Activated T-cell treated with anti-CD3 and anti-CD28 coated beads, Interleukin-2, amount 50 U/mL, for 4 hours (primary cell): ENCODE data around the gene PRPF19. TPM values are rescaled to one million over a fixed set of nuclear protein-coding genes. Genes with fewer than 3 reads are reported as not detected.
A peak's percentile ranks its signal among the peaks of the same experiment; 100 is the strongest.

Experiments used
- ATAC-seq, 2 donors: fragments of 200-7000 bp; cut with Tn5 transposase; one replicate each; pipeline ENCODE4 v1.10.0; 2021
- DNase-seq: peaks from one replicate; pipeline ENCODE4 v3.0.0-alpha.2; 2020
- H3K27me3 Mint-ChIP-seq: one replicate; pipeline ENCODE4 v1.8.0; 2021; ENCODE audit warnings: low read depth, mixed read lengths
- H3K36me3 Mint-ChIP-seq: one replicate; pipeline ENCODE4 v1.8.0; 2022; ENCODE audit warnings: mixed read lengths; ENCODE audit not compliant: insufficient read depth
- H3K4me1 Mint-ChIP-seq: one replicate; pipeline ENCODE4 v1.8.0; 2021; ENCODE audit warnings: low read depth, mixed read lengths
- H3K4me3 Mint-ChIP-seq: one replicate; pipeline ENCODE4 v1.8.0; 2021; ENCODE audit warnings: mild to moderate bottlenecking, moderate library complexity, mixed read lengths
- H3K9me3 Mint-ChIP-seq: one replicate; pipeline ENCODE4 v1.8.0; 2021; ENCODE audit warnings: mixed read lengths
- total RNA-seq, 3 donors: library from RNA; stranded (reverse); gene quantifications; one replicate each; pipeline ENCODE4 v1.2.1, GENCODE V29; 2021

The PRPF19 gene
- total RNA-seq, 3 donors from 2014 or later: 297 to 335 (median 311) TPM

GRCh38 chr11:60895687-60896086 is 10.7 kb downstream of the PRPF19 start:
- H3K36me3 Mint-ChIP-seq: peaks cover 61% of the 10 kb centered on the region
- no peaks in the 10 kb centered on the region for H3K9me3 Mint-ChIP-seq
- H3K27me3 Mint-ChIP-seq: no peaks in the 10 kb centered on the region
- ATAC-seq (no peak), DNase-seq (no peak)
- no peaks in the 10 kb centered on the region for H3K4me1 Mint-ChIP-seq
- H3K4me3 Mint-ChIP-seq: no peak overlapping the region

GRCh38 chr11:60891103-60891741 is 15.2 kb downstream of the PRPF19 start:
- Mint-ChIP-seq H3K4me1 (no peaks in the 10 kb centered on the region), H3K9me3 (no peaks in the 10 kb centered on the region), H3K4me3 (no peak overlapping the region), H3K36me3 (peaks cover 40% of the 10 kb centered on the region), H3K27me3 (no peaks in the 10 kb centered on the region)
- ATAC-seq (no peak), DNase-seq (no peak)

GRCh38 chr11:60890696-60891095 is 15.7 kb downstream of the PRPF19 start:
- Mint-ChIP-seq H3K4me3 (no peak overlapping the region), H3K27me3 (no peaks in the 10 kb centered on the region), H3K9me3 (no peaks in the 10 kb centered on the region), H3K36me3 (peaks cover 39% of the 10 kb centered on the region), H3K4me1 (no peaks in the 10 kb centered on the region)
- ATAC-seq (no peak), DNase-seq (no peak)

GRCh38 chr11:60889869-60890311 is 16.5 kb downstream of the PRPF19 start:
- H3K4me3 Mint-ChIP-seq: no peak overlapping the region
- no peaks in the 10 kb centered on the region for H3K27me3 Mint-ChIP-seq
- no peaks in the 10 kb centered on the region for H3K9me3 Mint-ChIP-seq
- ATAC-seq (no peak), DNase-seq (no peak)
- H3K36me3 Mint-ChIP-seq: peaks cover 38% of the 10 kb centered on the region
- no peaks in the 10 kb centered on the region for H3K4me1 Mint-ChIP-seq

- H3K4me3 Mint-ChIP-seq: no peak overlapping the region
Measured at GRCh38 chr11:60887556-60887955, 18.8 kb downstream of the PRPF19 start.

GRCh38 chr11:60880643-60881282 is 25.6 kb downstream of the PRPF19 start:
- no peak for ATAC-seq
- Mint-ChIP-seq H3K27me3 (no peaks in the 10 kb centered on the region), H3K4me1 (no peaks in the 10 kb centered on the region), H3K36me3 (peaks cover 47% of the 10 kb centered on the region), H3K4me3 (no peak overlapping the region), H3K9me3 (no peaks in the 10 kb centered on the region)
- DNase-seq: no peak

More at GRCh38 chr11:60887556-60887955, 18.8 kb downstream of the PRPF19 start:
- ATAC-seq: peak; percentile 67 to 86
- no peaks in the 10 kb centered on the region for H3K9me3 Mint-ChIP-seq
- H3K27me3 Mint-ChIP-seq: no peaks in the 10 kb centered on the region
- DNase-seq: no peak
- no peaks in the 10 kb centered on the region for H3K4me1 Mint-ChIP-seq
- peaks cover 45% of the 10 kb centered on the region for H3K36me3 Mint-ChIP-seq

GRCh38 chr11:60879971-60880588 is 26.3 kb downstream of the PRPF19 start:
- no peaks in the 10 kb centered on the region for H3K4me1 Mint-ChIP-seq
- no peak for DNase-seq
- H3K36me3 Mint-ChIP-seq: peaks cover 41% of the 10 kb centered on the region
- H3K27me3 Mint-ChIP-seq: no peaks in the 10 kb centered on the region
- no peak for ATAC-seq
- no peak overlapping the region for H3K4me3 Mint-ChIP-seq
- no peaks in the 10 kb centered on the region for H3K9me3 Mint-ChIP-seq

- Mint-ChIP-seq H3K4me3 (no peak overlapping the region), H3K36me3 (peaks cover 39% of the 10 kb centered on the region)
- DNase-seq: no peak
Measured at GRCh38 chr11:60879104-60879503, 27.3 kb downstream of the PRPF19 start.

GRCh38 chr11:60878245-60879101 is 27.9 kb downstream of the PRPF19 start:
- no peak overlapping the region for H3K4me3 Mint-ChIP-seq
- H3K27me3 Mint-ChIP-seq: no peaks in the 10 kb centered on the region
- no peaks in the 10 kb centered on the region for H3K9me3 Mint-ChIP-seq
- no peak for ATAC-seq
- no peak for DNase-seq
- peaks cover under 1% of the 10 kb centered on the region for H3K4me1 Mint-ChIP-seq
- H3K36me3 Mint-ChIP-seq: peaks cover 34% of the 10 kb centered on the region

More at GRCh38 chr11:60879104-60879503, 27.3 kb downstream of the PRPF19 start:
- no peaks in the 10 kb centered on the region for H3K9me3 Mint-ChIP-seq
- ATAC-seq: no peak
- no peaks in the 10 kb centered on the region for H3K27me3 Mint-ChIP-seq
- H3K4me1 Mint-ChIP-seq: no peaks in the 10 kb centered on the region

GRCh38 chr11:60876168-60876485 is 30.3 kb downstream of the PRPF19 start:
- no peaks in the 10 kb centered on the region for H3K27me3 Mint-ChIP-seq
- no peak for DNase-seq

GRCh38 chr11:60875366-60876167 is 30.8 kb downstream of the PRPF19 start:
- no peaks in the 10 kb centered on the region for H3K27me3 Mint-ChIP-seq
- no peak for ATAC-seq
- H3K4me3 Mint-ChIP-seq: no peak overlapping the region
- H3K4me1 Mint-ChIP-seq: peaks cover 13% of the 10 kb centered on the region
- H3K36me3 Mint-ChIP-seq: peaks cover 16% of the 10 kb centered on the region
- DNase-seq: no peak
- no peaks in the 10 kb centered on the region for H3K9me3 Mint-ChIP-seq

More at GRCh38 chr11:60876168-60876485, 30.3 kb downstream of the PRPF19 start:
- H3K9me3 Mint-ChIP-seq: no peaks in the 10 kb centered on the region
- H3K4me3 Mint-ChIP-seq: no peak overlapping the region
- peaks cover 11% of the 10 kb centered on the region for H3K4me1 Mint-ChIP-seq
- ATAC-seq: no peak
- peaks cover 20% of the 10 kb centered on the region for H3K36me3 Mint-ChIP-seq

- no peak for ATAC-seq
- Mint-ChIP-seq H3K27me3 (no peaks in the 10 kb centered on the region), H3K4me3 (no peak overlapping the region), H3K36me3 (peaks cover 12% of the 10 kb centered on the region), H3K9me3 (no peaks in the 10 kb centered on the region), H3K4me1 (peaks cover 13% of the 10 kb centered on the region)
- no peak for DNase-seq
Measured at GRCh38 chr11:60874421-60875365, 31.7 kb downstream of the PRPF19 start.

- peaks cover 10% of the 10 kb centered on the region for H3K36me3 Mint-ChIP-seq
- ATAC-seq (no peak), DNase-seq (no peak)
- no peaks in the 10 kb centered on the region for H3K9me3 Mint-ChIP-seq
- no peak overlapping the region for H3K4me3 Mint-ChIP-seq
- H3K4me1 Mint-ChIP-seq: peaks cover 13% of the 10 kb centered on the region
- no peaks in the 10 kb centered on the region for H3K27me3 Mint-ChIP-seq
Measured at GRCh38 chr11:60873533-60873932, 32.9 kb downstream of the PRPF19 start.
